Ishikawa (cell line): Measurements from ENCODE around the gene RBL2.

Source experiments
- CEBPB ChIP-seq: IDR thresholded peaks from 2 replicates; pipeline ENCODE4 v1.6.1; 2012
- CREB1 ChIP-seq: IDR thresholded peaks from 2 replicates; pipeline ENCODE4 v1.6.1; 2012; ENCODE audit warnings: low read depth
- EGR1 ChIP-seq: IDR thresholded peaks from 2 replicates; pipeline ENCODE4 v1.6.1; 2012
- EP300 ChIP-seq: IDR thresholded peaks from 2 replicates; pipeline ENCODE4 v1.6.1; 2012; ENCODE audit warnings: borderline replicate concordance
- FOXM1 ChIP-seq: IDR thresholded peaks from 2 replicates; pipeline ENCODE4 v1.6.1; 2012; ENCODE audit warnings: low read depth, borderline replicate concordance
- MAX ChIP-seq: IDR thresholded peaks from 2 replicates; pipeline ENCODE4 v1.6.1; 2012
- NFIC ChIP-seq: IDR thresholded peaks from 2 replicates; pipeline ENCODE4 v1.6.1; 2012
- RAD21 ChIP-seq: IDR thresholded peaks from 2 replicates; pipeline ENCODE4 v1.6.1; 2012; ENCODE audit warnings: low read depth
- REST ChIP-seq: IDR thresholded peaks from 2 replicates; pipeline ENCODE4 v1.6.1; 2012; ENCODE audit warnings: low read depth, mild to moderate bottlenecking
- TAF1 ChIP-seq: IDR thresholded peaks from 2 replicates; pipeline ENCODE4 v1.6.1; 2012; ENCODE audit warnings: low read depth, mild to moderate bottlenecking
- TCF12 ChIP-seq: IDR thresholded peaks from 2 replicates; pipeline ENCODE4 v1.6.1; 2012; ENCODE audit warnings: low read depth
- TEAD4 ChIP-seq: IDR thresholded peaks from 2 replicates; pipeline ENCODE4 v1.6.1; 2012
- USF1 ChIP-seq: IDR thresholded peaks from 2 replicates; pipeline ENCODE4 v1.6.1; 2012
- YY1 ChIP-seq: IDR thresholded peaks from 2 replicates; pipeline ENCODE4 v1.6.1; 2012; ENCODE audit warnings: low read depth
- ZBTB7A ChIP-seq: IDR thresholded peaks from 2 replicates; pipeline ENCODE4 v1.6.1; 2012; ENCODE audit warnings: low read depth

RBL2 gene

GRCh38 chr16:53484542-53484941 is 50.3 kb downstream of the RBL2 start:
- TF ChIP-seq TAF1 (no peak), USF1 (no peak), EP300 (no peak), CEBPB (no peak), RAD21 (no peak), FOXM1 (no peak), CREB1 (no peak), MAX (no peak), NFIC (no peak), EGR1 (no peak)

GRCh38 chr16:53486230-53486629 is 52.0 kb downstream of the RBL2 start:
- TF ChIP-seq TAF1: no peak
- TF ChIP-seq REST: no peak
- no peak for TF ChIP-seq ZBTB7A
- no peak for TF ChIP-seq EP300
- no peak for TF ChIP-seq USF1
- no peak for TF ChIP-seq FOXM1
- TF ChIP-seq CEBPB: no peak
- no peak for TF ChIP-seq TEAD4
- no peak for TF ChIP-seq RAD21
- TF ChIP-seq MAX: no peak
- TF ChIP-seq TCF12: no peak

- TF ChIP-seq EP300 (no peak), TEAD4 (no peak), TCF12 (no peak), RAD21 (no peak), NFIC (no peak), USF1 (no peak), YY1 (no peak), CEBPB (no peak), EGR1 (no peak), MAX (no peak), FOXM1 (no peak), CREB1 (no peak), TAF1 (no peak)
Observed at GRCh38 chr16:53489755-53490154, 55.5 kb downstream of the RBL2 start.

- TF ChIP-seq RAD21: no peak
- TF ChIP-seq REST: no peak
- TF ChIP-seq NFIC: no peak
- TF ChIP-seq TAF1: no peak
- TF ChIP-seq EGR1: no peak
- no peak for TF ChIP-seq ZBTB7A
- TF ChIP-seq USF1: no peak
- TF ChIP-seq FOXM1: no peak
- TF ChIP-seq CEBPB: no peak
- TF ChIP-seq TEAD4: no peak
- TF ChIP-seq EP300: no peak
- TF ChIP-seq CREB1: no peak
- no peak for TF ChIP-seq MAX
Observed at GRCh38 chr16:53492503-53492902, 58.2 kb downstream of the RBL2 start.

GRCh38 chr16:53494636-53495035 is 60.4 kb downstream of the RBL2 start:
- TF ChIP-seq ZBTB7A (no peak), CREB1 (no peak), MAX (no peak), YY1 (no peak)
